ENCODE measurements around the gene PRICKLE1.
"Not testable (repeated sequence)": the region's sequence is repeated elsewhere in the genome, so short reads cannot be mapped to it uniquely, and the experiment has no call there.

The PRICKLE1 gene

GRCh38 chr12:42552822-42553221, 36.7 kb downstream of the PRICKLE1 start:
- Histone ChIP-seq H3K9me3 (ENCODE audit: control insufficient read depth in 1 of 2, low read length in 2 of 2) (no peaks in the 10 kb centered on the region), H3K4me3 (ENCODE audit: low read depth in 1 of 2, low read length in 2 of 2) (no peak overlapping the region), H3K4me1 (ENCODE audit: control insufficient read depth in 1 of 2, insufficient read depth in 2 of 2, low read length in 2 of 2) (no peaks in the 10 kb centered on the region)

GRCh38 chr12:42550800-42551199, 38.7 kb downstream of the PRICKLE1 start:
- no peaks in the 10 kb centered on the region for H3K36me3 ChIP-seq (ENCODE audit: control insufficient read depth in 1 of 2, insufficient read depth in 2 of 2, low read length in 2 of 2)
- H3K4me3 ChIP-seq (ENCODE audit: low read depth in 1 of 2, low read length in 2 of 2): no peak overlapping the region
- H3K4me1 ChIP-seq (ENCODE audit: control insufficient read depth in 1 of 2, insufficient read depth in 2 of 2, low read length in 2 of 2): no peaks in the 10 kb centered on the region
- H3K9me3 ChIP-seq (ENCODE audit: control insufficient read depth in 1 of 2, low read length in 2 of 2): no peaks in the 10 kb centered on the region
- H3K27ac ChIP-seq (ENCODE audit: low read length): no peak overlapping the region
- no peaks in the 10 kb centered on the region for H3K27me3 ChIP-seq (ENCODE audit: low read depth, low read length)

More at GRCh38 chr12:42552822-42553221, 36.7 kb downstream of the PRICKLE1 start:
- Histone ChIP-seq H3K27ac (ENCODE audit: low read length) (no peak overlapping the region), H3K27me3 (ENCODE audit: low read depth, low read length) (no peaks in the 10 kb centered on the region), H3K36me3 (ENCODE audit: control insufficient read depth in 1 of 2, insufficient read depth in 2 of 2, low read length in 2 of 2) (no peaks in the 10 kb centered on the region)

GRCh38 chr12:42546709-42547108, 42.8 kb downstream of the PRICKLE1 start:
- no peaks in the 10 kb centered on the region for H3K9me3 ChIP-seq (ENCODE audit: control insufficient read depth in 1 of 2, low read length in 2 of 2)
- H3K4me1 ChIP-seq (ENCODE audit: control insufficient read depth in 1 of 2, insufficient read depth in 2 of 2, low read length in 2 of 2): no peaks in the 10 kb centered on the region
- no peak overlapping the region for H3K4me3 ChIP-seq (ENCODE audit: low read depth in 1 of 2, low read length in 2 of 2)
- no peak overlapping the region for H3K27ac ChIP-seq (ENCODE audit: low read length)
- no peaks in the 10 kb centered on the region for H3K36me3 ChIP-seq (ENCODE audit: control insufficient read depth in 1 of 2, insufficient read depth in 2 of 2, low read length in 2 of 2)
- H3K27me3 ChIP-seq (ENCODE audit: low read depth, low read length): no peaks in the 10 kb centered on the region

- no peaks in the 10 kb centered on the region for H3K36me3 ChIP-seq (ENCODE audit: control insufficient read depth in 1 of 2, insufficient read depth in 2 of 2, low read length in 2 of 2)
- no peak overlapping the region for H3K27ac ChIP-seq (ENCODE audit: low read length)
- H3K9me3 ChIP-seq (ENCODE audit: control insufficient read depth in 1 of 2, low read length in 2 of 2): no peaks in the 10 kb centered on the region
- H3K4me3 ChIP-seq (ENCODE audit: low read depth in 1 of 2, low read length in 2 of 2): no peak overlapping the region
- H3K4me1 ChIP-seq (ENCODE audit: control insufficient read depth in 1 of 2, insufficient read depth in 2 of 2, low read length in 2 of 2): no peaks in the 10 kb centered on the region
- no peaks in the 10 kb centered on the region for H3K27me3 ChIP-seq (ENCODE audit: low read depth, low read length)
Measured at GRCh38 chr12:42541965-42542364, 47.6 kb downstream of the PRICKLE1 start.

- not testable (repeated sequence) for H3K36me3 ChIP-seq (ENCODE audit: control insufficient read depth in 1 of 2, insufficient read depth in 2 of 2, low read length in 2 of 2); H3K27ac ChIP-seq (ENCODE audit: low read length); H3K9me3 ChIP-seq (ENCODE audit: control insufficient read depth in 1 of 2, low read length in 2 of 2); H3K27me3 ChIP-seq (ENCODE audit: low read depth, low read length); H3K4me1 ChIP-seq (ENCODE audit: control insufficient read depth in 1 of 2, insufficient read depth in 2 of 2, low read length in 2 of 2); H3K4me3 ChIP-seq (ENCODE audit: low read depth in 1 of 2, low read length in 2 of 2)
Measured at GRCh38 chr12:42541308-42541707, 48.2 kb downstream of the PRICKLE1 start.

GRCh38 chr12:42539696-42540095, 49.9 kb downstream of the PRICKLE1 start:
- Histone ChIP-seq H3K4me3 (ENCODE audit: low read depth in 1 of 2, low read length in 2 of 2) (no peak overlapping the region), H3K36me3 (ENCODE audit: control insufficient read depth in 1 of 2, insufficient read depth in 2 of 2, low read length in 2 of 2) (no peaks in the 10 kb centered on the region), H3K27ac (ENCODE audit: low read length) (no peak overlapping the region), H3K27me3 (ENCODE audit: low read depth, low read length) (no peaks in the 10 kb centered on the region), H3K9me3 (ENCODE audit: control insufficient read depth in 1 of 2, low read length in 2 of 2) (no peaks in the 10 kb centered on the region), H3K4me1 (ENCODE audit: control insufficient read depth in 1 of 2, insufficient read depth in 2 of 2, low read length in 2 of 2) (no peaks in the 10 kb centered on the region)

GRCh38 chr12:42538203-42538602, 51.3 kb downstream of the PRICKLE1 start:
- Histone ChIP-seq H3K27me3 (ENCODE audit: low read depth, low read length) (no peaks in the 10 kb centered on the region), H3K27ac (ENCODE audit: low read length) (no peak overlapping the region), H3K9me3 (ENCODE audit: control insufficient read depth in 1 of 2, low read length in 2 of 2) (no peaks in the 10 kb centered on the region), H3K36me3 (ENCODE audit: control insufficient read depth in 1 of 2, insufficient read depth in 2 of 2, low read length in 2 of 2) (no peaks in the 10 kb centered on the region), H3K4me1 (ENCODE audit: control insufficient read depth in 1 of 2, insufficient read depth in 2 of 2, low read length in 2 of 2) (no peaks in the 10 kb centered on the region), H3K4me3 (ENCODE audit: low read depth in 1 of 2, low read length in 2 of 2) (no peak overlapping the region)

- no peak overlapping the region for H3K27ac ChIP-seq (ENCODE audit: low read length)
- H3K27me3 ChIP-seq (ENCODE audit: low read depth, low read length): no peaks in the 10 kb centered on the region
- no peaks in the 10 kb centered on the region for H3K4me1 ChIP-seq (ENCODE audit: control insufficient read depth in 1 of 2, insufficient read depth in 2 of 2, low read length in 2 of 2)
- H3K36me3 ChIP-seq (ENCODE audit: control insufficient read depth in 1 of 2, insufficient read depth in 2 of 2, low read length in 2 of 2): no peaks in the 10 kb centered on the region
- H3K9me3 ChIP-seq (ENCODE audit: control insufficient read depth in 1 of 2, low read length in 2 of 2): no peaks in the 10 kb centered on the region
- no peak overlapping the region for H3K4me3 ChIP-seq (ENCODE audit: low read depth in 1 of 2, low read length in 2 of 2)
Measured at GRCh38 chr12:42534184-42534838, 55.2 kb downstream of the PRICKLE1 start.

GRCh38 chr12:42530284-42530683, 59.3 kb downstream of the PRICKLE1 start:
- H3K27me3 ChIP-seq (ENCODE audit: low read depth, low read length): no peaks in the 10 kb centered on the region
- H3K9me3 ChIP-seq (ENCODE audit: control insufficient read depth in 1 of 2, low read length in 2 of 2): no peaks in the 10 kb centered on the region
- H3K36me3 ChIP-seq (ENCODE audit: control insufficient read depth in 1 of 2, insufficient read depth in 2 of 2, low read length in 2 of 2): no peaks in the 10 kb centered on the region
- H3K4me1 ChIP-seq (ENCODE audit: control insufficient read depth in 1 of 2, insufficient read depth in 2 of 2, low read length in 2 of 2): no peaks in the 10 kb centered on the region
- H3K4me3 ChIP-seq (ENCODE audit: low read depth in 1 of 2, low read length in 2 of 2): no peak overlapping the region
- no peak overlapping the region for H3K27ac ChIP-seq (ENCODE audit: low read length)

GRCh38 chr12:42525444-42525843, 64.1 kb downstream of the PRICKLE1 start:
- H3K9me3 ChIP-seq (ENCODE audit: control insufficient read depth in 1 of 2, low read length in 2 of 2): no peaks in the 10 kb centered on the region
- no peak overlapping the region for H3K4me3 ChIP-seq (ENCODE audit: low read depth in 1 of 2, low read length in 2 of 2)

GRCh38 chr12:42524716-42525115, 64.8 kb downstream of the PRICKLE1 start:
- H3K36me3 ChIP-seq (ENCODE audit: control insufficient read depth in 1 of 2, insufficient read depth in 2 of 2, low read length in 2 of 2): no peaks in the 10 kb centered on the region
- H3K27ac ChIP-seq (ENCODE audit: low read length): no peak overlapping the region
- no peak overlapping the region for H3K4me3 ChIP-seq (ENCODE audit: low read depth in 1 of 2, low read length in 2 of 2)
- no peaks in the 10 kb centered on the region for H3K27me3 ChIP-seq (ENCODE audit: low read depth, low read length)
- no peaks in the 10 kb centered on the region for H3K9me3 ChIP-seq (ENCODE audit: control insufficient read depth in 1 of 2, low read length in 2 of 2)
- no peaks in the 10 kb centered on the region for H3K4me1 ChIP-seq (ENCODE audit: control insufficient read depth in 1 of 2, insufficient read depth in 2 of 2, low read length in 2 of 2)

More at GRCh38 chr12:42525444-42525843, 64.1 kb downstream of the PRICKLE1 start:
- no peaks in the 10 kb centered on the region for H3K4me1 ChIP-seq (ENCODE audit: control insufficient read depth in 1 of 2, insufficient read depth in 2 of 2, low read length in 2 of 2)
- no peak overlapping the region for H3K27ac ChIP-seq (ENCODE audit: low read length)
- no peaks in the 10 kb centered on the region for H3K36me3 ChIP-seq (ENCODE audit: control insufficient read depth in 1 of 2, insufficient read depth in 2 of 2, low read length in 2 of 2)
- H3K27me3 ChIP-seq (ENCODE audit: low read depth, low read length): no peaks in the 10 kb centered on the region

GRCh38 chr12:42516573-42516972, 73.0 kb downstream of the PRICKLE1 start:
- Histone ChIP-seq H3K4me1 (ENCODE audit: control insufficient read depth in 1 of 2, insufficient read depth in 2 of 2, low read length in 2 of 2) (no peaks in the 10 kb centered on the region), H3K9me3 (ENCODE audit: control insufficient read depth in 1 of 2, low read length in 2 of 2) (peaks cover 0 to 2% of the 10 kb centered on the region in 2 donors), H3K27me3 (ENCODE audit: low read depth, low read length) (no peaks in the 10 kb centered on the region), H3K36me3 (ENCODE audit: control insufficient read depth in 1 of 2, insufficient read depth in 2 of 2, low read length in 2 of 2) (no peaks in the 10 kb centered on the region), H3K4me3 (ENCODE audit: low read depth in 1 of 2, low read length in 2 of 2) (no peak overlapping the region), H3K27ac (ENCODE audit: low read length) (no peak overlapping the region)

All from muscle layer of duodenum (tissue), 2 donors.